ENCODE results near the gene ATP2B1.

ATP2B1 gene

DNA sequence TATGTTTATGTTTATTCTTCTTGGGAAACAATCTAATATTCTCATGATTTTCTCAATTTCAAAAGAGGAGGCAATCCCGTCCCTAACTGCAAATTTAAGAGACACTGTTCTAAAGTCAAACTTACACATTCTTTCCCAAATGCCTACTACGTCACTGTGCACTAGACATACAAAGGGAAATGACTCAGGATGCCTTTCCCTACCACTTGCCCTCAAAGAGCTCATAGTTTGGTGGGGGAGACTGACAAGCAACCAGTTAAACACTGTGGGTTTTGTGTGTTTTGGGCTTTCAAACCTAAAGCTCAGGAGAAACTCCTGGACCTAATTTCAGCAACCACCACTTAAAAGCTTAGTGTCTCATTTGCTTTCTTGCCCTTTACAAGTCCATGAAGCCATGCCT, 58.4 kb downstream of the ATP2B1 start:
- no peak for DNase-seq

DNA sequence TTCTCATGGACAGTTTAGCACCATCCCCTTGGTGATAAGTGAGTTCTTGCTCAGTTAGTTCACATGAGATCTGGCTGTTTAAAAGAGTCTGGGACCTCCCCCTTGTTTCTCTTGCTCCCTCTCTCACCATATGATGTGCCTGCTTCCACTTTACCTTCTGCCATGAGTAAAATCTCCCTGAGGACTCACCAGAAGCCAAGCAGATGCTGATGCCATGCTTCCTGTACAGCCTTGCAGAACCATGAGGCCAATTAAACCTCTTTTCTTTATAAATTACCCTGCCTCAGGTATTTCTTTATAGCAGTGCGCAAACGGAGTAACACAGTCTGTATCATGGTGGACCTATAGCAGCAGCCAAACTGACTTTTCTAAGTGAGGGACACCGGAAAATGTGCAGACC, 58.8 kb downstream of the ATP2B1 start:
- DNase-seq, result no peak

- DNase-seq, result no peak
Observed at GRCh38 chr12:89649139-89649538, 59.5 kb downstream of the ATP2B1 start.

DNA sequence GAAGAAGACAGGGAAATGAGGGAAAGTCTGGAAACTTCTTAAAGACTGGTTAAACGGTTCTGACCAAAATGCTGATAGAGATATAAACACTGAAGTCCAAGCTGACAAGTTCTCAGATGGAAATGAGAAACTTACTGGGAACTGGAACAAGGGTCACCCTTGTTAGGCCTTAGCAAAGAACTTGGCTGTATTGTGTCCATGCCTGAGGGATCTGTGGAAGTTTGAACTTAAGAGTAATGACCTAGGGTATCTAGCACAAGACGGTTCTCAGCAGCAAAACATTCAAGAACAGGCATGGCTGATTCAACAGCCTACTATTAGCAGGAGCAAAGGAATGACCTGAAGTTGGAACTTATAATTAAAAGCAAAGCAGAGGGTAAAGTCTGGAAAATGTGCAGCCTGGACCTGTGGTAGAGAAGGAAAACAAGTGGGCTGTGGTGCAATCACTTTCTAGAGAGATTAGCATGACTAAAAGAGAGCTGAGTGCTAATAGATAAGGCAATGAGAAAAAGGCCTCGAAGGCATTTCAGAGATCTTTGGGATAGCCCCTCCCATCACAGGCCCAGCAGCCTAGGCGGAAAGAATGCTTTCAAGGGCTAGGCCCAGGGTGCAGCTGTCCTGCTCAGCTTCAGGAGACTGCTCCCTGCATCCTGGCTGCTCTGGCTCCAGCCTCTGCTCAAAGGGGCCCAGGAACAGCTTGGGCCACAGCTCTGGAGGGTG, 60.3 kb downstream of the ATP2B1 start:
- no peak for DNase-seq

GRCh38 chr12:89645434-89645833, 63.2 kb downstream of the ATP2B1 start:
- no peak for DNase-seq

GRCh38 chr12:89642959-89643358, 65.7 kb downstream of the ATP2B1 start:
- DNase-seq, result no peak

- no peak for DNase-seq
Observed at GRCh38 chr12:89636776-89637160, 71.9 kb downstream of the ATP2B1 start.

- DNase-seq, result no peak
Observed at GRCh38 chr12:89636052-89636775, 72.4 kb downstream of the ATP2B1 start.

- no peak for DNase-seq
Observed at GRCh38 chr12:89634508-89634907, 74.1 kb downstream of the ATP2B1 start.

- DNase-seq, result no peak
Observed at GRCh38 chr12:89632778-89633177, 75.9 kb downstream of the ATP2B1 start.

DNA sequence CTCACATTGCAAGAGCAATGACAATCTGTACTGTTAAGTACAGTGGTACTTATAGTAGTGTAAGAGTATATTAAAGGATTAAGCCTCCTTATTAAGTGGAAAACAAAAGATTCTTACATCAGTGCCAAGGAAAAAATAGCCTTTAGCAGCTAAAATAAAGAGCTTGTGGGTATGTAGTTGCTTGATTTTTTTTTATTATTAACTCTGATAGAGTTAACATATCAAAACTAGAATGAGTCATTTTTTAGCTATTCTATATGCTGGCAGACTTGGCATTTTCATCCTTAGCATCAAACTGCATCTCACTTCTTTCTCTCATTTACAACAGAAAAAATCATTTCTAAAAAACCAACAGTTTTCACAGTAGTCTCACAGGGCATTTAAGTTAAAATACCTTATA, 86.5 kb downstream of the ATP2B1 start:
- no peak for DNase-seq

- no peak for DNase-seq
Observed at GRCh38 chr12:89621521-89621920, 87.1 kb downstream of the ATP2B1 start.

DNA sequence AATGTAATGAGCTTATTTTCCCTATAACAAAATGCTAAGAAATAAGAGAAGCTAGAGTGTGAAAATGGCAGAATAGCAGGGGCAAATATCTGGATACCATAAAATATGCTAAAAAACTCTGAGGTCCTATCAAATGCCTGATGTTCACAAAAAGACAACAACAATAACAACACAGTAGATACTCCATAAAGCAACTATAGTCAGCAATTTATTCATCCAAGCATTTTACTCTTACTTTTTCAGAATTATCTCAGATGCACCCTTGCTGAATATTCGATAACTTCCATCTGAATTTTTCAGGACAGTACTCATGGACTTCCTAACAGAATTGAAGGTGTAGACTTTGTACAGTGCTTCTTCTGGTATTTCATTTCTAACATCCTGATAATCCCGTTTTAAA, 88.9 kb downstream of the ATP2B1 start:
- DNase-seq, result no peak

- no peak for DNase-seq
Observed at GRCh38 chr12:89618113-89618862, 90.3 kb downstream of the ATP2B1 start.

DNA sequence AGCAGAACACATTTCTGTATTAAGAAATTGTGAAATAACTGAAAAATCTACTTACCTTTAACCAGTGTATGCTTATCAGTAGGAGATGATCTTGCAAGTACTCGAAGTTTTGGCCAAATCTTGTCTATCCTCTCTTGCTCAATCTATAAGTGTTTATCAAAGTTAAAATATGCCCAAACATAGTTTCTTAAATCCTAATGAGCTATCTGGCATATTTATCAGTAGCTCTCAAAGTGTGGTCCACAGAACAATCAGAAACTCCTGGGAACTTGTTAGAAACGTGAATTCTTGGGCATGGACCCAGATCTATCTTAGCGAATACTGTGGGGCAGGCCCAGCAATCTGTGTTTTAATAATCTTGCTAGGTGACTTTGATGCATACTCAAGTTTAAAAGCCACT, 98.3 kb downstream of the ATP2B1 start:
- no peak for DNase-seq

GRCh38 chr12:89603678-89604077, 105.0 kb downstream of the ATP2B1 start:
- no peak for DNase-seq

GRCh38 chr12:89597770-89598169, 110.9 kb downstream of the ATP2B1 start:
- no peak for DNase-seq

DNA sequence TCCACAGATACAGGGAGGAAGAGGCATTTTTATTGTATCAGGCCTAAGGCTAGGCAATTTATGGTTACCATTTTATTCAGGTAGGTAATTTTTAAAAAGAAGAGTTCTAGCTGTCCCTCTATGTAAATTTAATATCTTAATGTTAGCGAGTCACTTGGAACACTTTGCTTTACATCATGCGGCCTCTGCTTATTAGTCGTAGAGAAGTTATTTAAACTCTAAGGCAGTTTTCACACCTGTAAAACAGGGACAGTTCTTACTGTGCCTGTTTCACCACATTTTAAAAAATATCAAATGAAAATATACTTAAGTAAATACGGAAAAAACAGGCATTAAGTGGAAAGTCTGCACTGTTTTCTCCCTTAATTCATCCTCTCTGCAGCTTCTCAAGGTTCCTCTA, 111.4 kb downstream of the ATP2B1 start:
- DNase-seq, result no peak

DNA sequence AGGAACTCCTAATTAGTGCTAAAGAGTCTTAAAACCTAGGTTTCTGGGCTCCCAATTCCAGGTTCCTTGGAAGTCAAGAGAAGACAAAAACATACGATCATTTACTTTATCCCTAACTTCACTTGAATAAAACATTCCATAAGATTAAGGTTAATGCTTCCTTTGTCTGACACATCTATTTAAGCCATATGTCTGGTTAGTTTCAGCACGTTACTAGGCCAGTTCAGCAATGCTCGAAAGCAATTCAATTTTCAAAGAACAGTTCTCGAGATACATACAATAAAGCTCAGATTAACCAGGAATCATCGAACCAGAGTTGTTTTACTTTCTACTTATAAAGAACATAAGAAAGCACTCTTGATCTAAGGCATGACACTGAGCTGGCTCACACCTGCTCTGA, 114.8 kb downstream of the ATP2B1 start:
- DNase-seq, result no peak

GRCh38 chr12:89593233-89593632, 115.4 kb downstream of the ATP2B1 start:
- no peak for DNase-seq

DNA sequence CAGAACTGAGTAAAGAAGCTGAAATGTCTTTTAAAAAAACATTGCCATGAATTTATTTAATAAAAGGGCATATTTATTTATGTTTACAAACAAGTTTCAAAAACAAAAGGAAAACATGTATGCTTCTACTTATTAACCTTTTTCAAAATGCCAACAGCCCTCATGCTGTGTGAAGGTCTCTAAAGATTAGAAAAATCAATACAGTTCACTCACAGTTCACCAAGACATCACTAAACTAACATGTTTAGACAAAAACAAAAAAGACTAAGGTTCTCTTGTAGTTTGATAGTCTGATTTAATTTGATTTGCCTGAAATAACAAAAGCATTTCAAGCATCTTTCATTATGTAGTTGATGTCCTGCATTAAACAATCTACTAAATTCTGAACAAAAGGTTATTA, 118.9 kb downstream of the ATP2B1 start:
- DNase-seq, result no peak

- DNase-seq, result no peak
Observed at GRCh38 chr12:89578499-89578898, 130.1 kb downstream of the ATP2B1 start.

DNA sequence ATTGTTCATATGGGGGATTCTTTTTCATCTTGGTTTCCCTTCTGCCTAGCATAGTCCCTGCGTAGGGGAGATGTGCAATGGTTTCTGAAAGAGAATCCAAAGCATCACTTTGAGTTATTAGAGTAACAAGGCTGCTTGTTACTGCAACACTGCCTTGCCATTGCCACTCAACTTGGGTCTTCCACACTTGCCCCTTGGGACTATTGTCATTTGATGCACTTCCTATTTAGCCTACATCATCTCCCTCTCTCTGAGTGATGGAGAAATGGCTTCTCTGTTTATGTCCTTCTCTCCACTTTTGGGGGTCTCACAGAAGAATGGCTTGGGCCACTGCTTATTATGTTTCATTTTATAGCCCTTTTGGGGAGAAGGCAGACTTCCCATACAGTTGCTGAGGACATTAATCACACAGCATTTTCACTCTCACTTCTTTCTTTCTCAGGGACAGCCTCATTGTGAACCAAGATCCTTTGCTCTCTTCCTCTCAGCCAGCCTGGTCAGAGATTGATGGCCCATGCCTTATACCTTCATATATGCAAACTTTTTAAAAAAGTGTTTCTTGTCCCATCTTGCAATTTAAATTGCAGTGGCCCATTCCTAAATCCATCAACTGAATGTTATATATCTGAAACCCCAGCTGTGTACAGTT, 131.9 kb downstream of the ATP2B1 start:
- no peak for DNase-seq

DNA sequence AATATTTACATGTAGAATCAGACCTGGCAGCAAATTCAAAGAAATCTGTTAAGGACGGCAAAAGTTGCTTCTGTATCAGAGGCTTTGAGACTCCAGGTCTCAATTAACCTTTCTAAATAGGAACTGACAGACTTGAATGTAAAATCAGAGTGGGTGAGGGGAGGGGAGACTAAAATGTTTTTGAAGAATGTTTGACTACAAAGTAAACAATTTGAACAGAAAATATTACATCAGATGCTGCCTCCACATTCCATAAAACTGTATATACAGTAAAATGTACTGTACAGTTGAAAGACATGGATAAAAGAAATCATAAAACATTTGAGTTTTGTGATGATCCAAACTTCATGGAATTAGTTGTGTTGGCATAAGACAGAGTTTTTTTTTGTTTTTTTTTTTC, 133.3 kb downstream of the ATP2B1 start:
- no peak for DNase-seq
